HS-27A (cell line): ENCODE results near the gene GBE1.
A peak's percentile ranks its signal among the peaks of the same experiment; 100 is the strongest.

Experiments
- DNase-seq: peaks from one replicate; pipeline ENCODE4 v3.0.0-alpha.2; 2012; ENCODE audit warnings: low read depth, missing footprints

GBE1 gene

GRCh38 chr3:81468391-81468790, 293.1 kb downstream of the GBE1 start:
- DNase-seq = no peak

- no peak for DNase-seq
Observed at GRCh38 chr3:81466201-81466560, 295.3 kb downstream of the GBE1 start.

- DNase-seq = no peak
Observed at GRCh38 chr3:81465510-81466200, 295.8 kb downstream of the GBE1 start.

GRCh38 chr3:81463781-81464180, 297.7 kb downstream of the GBE1 start:
- DNase-seq = no peak

GRCh38 chr3:81462921-81463320, 298.5 kb downstream of the GBE1 start:
- DNase-seq = no peak

GRCh38 chr3:81459733-81460132, 301.7 kb downstream of the GBE1 start:
- no peak for DNase-seq

GRCh38 chr3:81452418-81452817, 309.0 kb downstream of the GBE1 start:
- DNase-seq = peak; percentile 71

- peak; percentile 87 for DNase-seq
Observed at GRCh38 chr3:81451611-81452010, 309.8 kb downstream of the GBE1 start.

GRCh38 chr3:81451140-81451539, 310.3 kb downstream of the GBE1 start:
- no peak for DNase-seq

GRCh38 chr3:81446806-81447205, 314.6 kb downstream of the GBE1 start:
- DNase-seq = no peak

- DNase-seq = no peak
Observed at GRCh38 chr3:81445712-81446111, 315.7 kb downstream of the GBE1 start.

GRCh38 chr3:81444817-81445460, 316.5 kb downstream of the GBE1 start:
- no peak for DNase-seq

GRCh38 chr3:81443958-81444357, 317.5 kb downstream of the GBE1 start:
- DNase-seq = peak; percentile 43

GRCh38 chr3:81443457-81443782, 318.0 kb downstream of the GBE1 start:
- no peak for DNase-seq

- no peak for DNase-seq
Observed at GRCh38 chr3:81442758-81443456, 318.5 kb downstream of the GBE1 start.

GRCh38 chr3:81440661-81441060, 320.8 kb downstream of the GBE1 start:
- no peak for DNase-seq
